ENCODE measurements around the gene B3GNT8.
"Not testable (repeated sequence)": the region's sequence is repeated elsewhere in the genome, so short reads cannot be mapped to it uniquely, and the experiment has no call there.

B3GNT8 gene

DNA sequence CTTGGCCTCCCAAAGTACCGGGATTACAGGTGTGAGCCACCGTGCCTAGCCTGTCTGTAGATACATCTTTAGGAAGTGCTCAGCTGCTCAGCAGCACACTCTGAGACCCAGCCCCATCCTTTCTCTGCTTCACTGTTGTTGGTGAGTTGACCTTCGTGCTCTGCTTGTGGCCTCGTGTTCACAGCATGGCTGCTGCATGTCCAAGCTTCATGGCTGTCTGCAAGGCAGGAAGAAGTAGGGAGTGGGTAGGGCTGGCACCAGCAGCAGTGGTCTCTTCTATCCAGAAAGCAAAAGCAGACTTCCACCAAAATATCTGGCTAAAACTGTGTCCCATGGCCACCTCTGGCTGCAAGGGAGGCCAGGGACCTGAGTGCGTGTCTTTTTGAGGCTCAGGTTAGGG is 14.2 kb downstream of the B3GNT8 start:
- H3K4me3 ChIP-seq (ENCODE audit: low read depth, low read length) = no peak overlapping the region
- no peak for DNase-seq (ENCODE audit: low read depth, low spot score)
- no peak for TF ChIP-seq CTCF (IDR thresholded peaks at IDR 0.05; ENCODE audit: insufficient read depth, low read length, missing control alignments)
- CTCF ChIA-PET = no interaction called here
- POLR2A ChIA-PET = no interaction called here

DNA sequence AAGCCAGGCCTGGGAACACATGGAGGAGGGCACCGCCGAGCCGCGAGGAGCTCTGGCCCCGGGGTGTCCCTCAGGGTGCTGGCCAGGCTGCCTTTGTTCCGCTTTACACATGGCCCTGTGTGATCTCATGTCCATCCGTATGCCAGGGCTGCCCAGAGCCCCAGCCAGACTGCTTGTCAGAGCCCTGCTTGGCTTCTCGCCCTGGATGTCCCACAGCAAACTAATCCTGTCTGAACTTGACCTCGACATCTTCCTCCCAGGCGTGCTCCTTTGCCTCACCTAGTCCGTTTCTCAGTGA is 15.3 kb downstream of the B3GNT8 start:
- no peak for TF ChIP-seq CTCF (IDR thresholded peaks at IDR 0.05; ENCODE audit: insufficient read depth, low read length, missing control alignments)
- ChIA-PET POLR2A (no interaction called here), CTCF (no interaction called here)
- DNase-seq (ENCODE audit: low read depth, low spot score) = no peak
- H3K4me3 ChIP-seq (ENCODE audit: low read depth, low read length) = no peak overlapping the region

DNA sequence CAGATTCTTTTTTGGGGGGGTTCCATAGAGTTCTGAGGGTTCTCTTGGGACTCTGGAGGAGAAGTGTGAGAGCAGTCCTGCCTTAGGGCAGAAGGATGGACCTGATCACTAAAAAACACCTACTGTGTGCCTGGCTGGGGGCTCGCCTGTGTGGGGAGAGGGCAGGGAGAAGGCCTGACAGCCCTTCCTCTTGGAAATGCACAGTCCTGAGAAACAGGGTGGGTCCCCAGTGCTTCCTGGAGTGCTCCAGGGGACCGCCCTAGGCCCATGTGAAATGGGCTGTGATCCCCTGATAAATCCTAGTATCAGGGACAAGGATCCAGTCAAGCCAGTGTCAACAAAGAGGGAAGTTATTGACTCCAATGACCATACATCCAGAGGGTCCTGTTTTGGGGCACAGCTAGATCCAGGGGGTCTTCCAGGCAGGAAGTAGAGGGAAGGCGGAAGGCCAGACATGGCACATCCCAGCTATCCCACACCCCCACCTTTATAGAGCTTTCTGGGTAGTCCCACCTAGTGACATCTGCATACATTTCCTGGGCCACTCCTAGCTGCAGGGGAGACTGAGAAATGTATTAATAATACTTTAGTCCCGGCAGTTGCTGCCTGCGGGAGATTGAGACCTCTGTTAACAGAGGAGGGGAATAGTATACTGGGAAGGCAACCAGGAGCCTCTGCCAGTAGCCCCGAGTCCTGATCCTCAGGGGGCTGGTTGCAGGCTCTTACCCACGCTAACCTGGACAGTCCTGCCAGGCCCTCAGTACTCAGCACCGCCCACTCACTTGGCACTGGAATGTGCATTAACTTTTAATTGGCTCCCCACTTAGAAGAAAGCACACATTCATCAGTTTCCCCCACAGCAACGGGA is 15.8 kb downstream of the B3GNT8 start:
- TF ChIP-seq CTCF (IDR thresholded peaks at IDR 0.05; ENCODE audit: insufficient read depth, low read length, missing control alignments) = no peak
- POLR2A ChIA-PET = no interaction called here
- CTCF ChIA-PET = no interaction called here
- DNase-seq (ENCODE audit: low read depth, low spot score) = no peak
- no peak overlapping the region for H3K4me3 ChIP-seq (ENCODE audit: low read depth, low read length)

DNA sequence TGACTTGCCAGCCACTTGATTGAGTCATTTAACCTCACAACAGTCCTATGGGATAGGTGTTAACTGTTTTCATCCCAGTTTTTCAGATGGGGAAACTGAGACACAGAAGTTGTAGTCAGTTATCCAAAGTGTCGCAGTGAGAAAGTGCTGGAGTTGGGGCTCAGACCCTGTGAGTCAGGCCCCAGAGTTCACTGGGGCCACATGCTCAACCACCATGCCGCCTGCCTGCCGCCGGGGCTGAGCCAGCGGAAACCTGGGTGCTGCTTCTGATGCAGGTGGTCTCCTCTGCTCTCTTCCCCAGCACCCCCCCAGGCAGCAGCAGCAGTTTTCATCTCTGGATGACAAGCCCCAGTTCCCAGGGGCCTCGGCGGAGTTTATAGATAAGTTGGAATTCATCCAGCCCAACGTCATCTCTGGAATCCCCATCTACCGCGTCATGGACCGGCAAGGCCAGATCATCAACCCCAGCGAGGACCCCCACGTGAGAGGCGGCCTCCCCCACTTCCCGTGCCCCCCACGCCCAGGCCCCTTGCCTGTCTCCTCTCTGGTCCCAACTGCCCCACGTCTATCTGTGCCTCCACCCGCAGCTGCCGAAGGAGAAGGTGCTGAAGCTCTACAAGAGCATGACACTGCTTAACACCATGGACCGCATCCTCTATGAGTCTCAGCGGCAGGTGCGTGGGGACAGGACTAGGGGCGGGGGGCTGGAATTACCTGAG is 16.7 kb downstream of the B3GNT8 start:
- no peak overlapping the region for H3K4me3 ChIP-seq (ENCODE audit: low read depth, low read length)
- TF ChIP-seq CTCF (IDR thresholded peaks at IDR 0.05; ENCODE audit: insufficient read depth, low read length, missing control alignments) = no peak
- ChIA-PET CTCF (interaction anchor here (0.6 to 0.8 kb wide), 2 partner anchors 38 to 57 kb away, joined by 3 read pairs; no protein-coding TSS in a partner anchor), POLR2A (no interaction called here)
- no peak for DNase-seq (ENCODE audit: low read depth, low spot score)

DNA sequence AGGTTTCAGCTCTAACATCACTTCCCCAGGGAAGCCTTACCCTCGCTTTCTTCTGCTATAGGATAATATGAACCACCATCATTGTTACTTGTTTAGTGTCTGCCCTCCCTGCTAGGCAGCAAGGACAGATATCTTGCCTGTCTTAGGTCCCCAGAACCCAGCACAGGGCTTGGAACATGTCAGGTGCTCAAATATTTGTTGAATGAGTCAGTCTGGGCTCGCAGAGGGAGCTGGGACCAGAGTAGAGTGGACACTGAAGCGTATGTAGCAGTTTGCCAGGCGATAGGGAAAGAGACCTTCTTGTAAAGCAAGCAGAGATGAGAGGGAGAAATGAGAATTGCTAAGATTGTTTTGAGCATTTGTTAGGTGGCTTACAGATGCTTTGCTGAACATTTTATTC is 17.9 kb downstream of the B3GNT8 start:
- CTCF ChIA-PET = no interaction called here
- no peak for TF ChIP-seq CTCF (IDR thresholded peaks at IDR 0.05; ENCODE audit: insufficient read depth, low read length, missing control alignments)
- no peak for DNase-seq (ENCODE audit: low read depth, low spot score)
- POLR2A ChIA-PET = interaction anchor here (0.6 kb wide), 1 partner anchor 140 kb away, joined by 6 read pairs; no protein-coding TSS in a partner anchor
- H3K4me3 ChIP-seq (ENCODE audit: low read depth, low read length) = no peak overlapping the region

DNA sequence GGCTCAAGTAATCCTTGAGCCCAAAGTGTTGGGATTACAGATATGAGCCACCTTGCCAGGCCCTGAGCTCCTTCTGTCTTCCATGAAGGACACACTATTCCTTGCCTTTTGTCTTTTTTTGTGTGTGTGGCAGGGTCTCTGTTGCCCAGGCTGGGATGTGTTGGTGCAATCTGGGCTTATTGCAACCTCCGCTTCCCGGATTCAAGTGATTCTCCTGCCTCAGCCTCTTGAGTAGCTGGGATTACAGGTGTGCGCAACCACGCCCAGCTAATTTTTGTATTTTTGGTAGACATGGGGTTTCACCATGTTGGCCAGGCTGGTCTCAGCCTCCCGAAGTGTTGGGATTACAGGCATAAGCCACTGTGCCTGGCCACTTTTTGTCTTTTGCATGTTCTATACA is 18.3 kb downstream of the B3GNT8 start:
- DNase-seq (ENCODE audit: low read depth, low spot score); POLR2A ChIA-PET; H3K4me3 ChIP-seq (ENCODE audit: low read depth, low read length); CTCF ChIA-PET: not testable (repeated sequence)

Measured in AG04449 (cell line).